Islet of Langerhans (tissue), 1 donor: Measurements from ENCODE around the gene LDAF1.
"Not testable (repeated sequence)": the region's sequence is repeated elsewhere in the genome, so short reads cannot be mapped to it uniquely, and the experiment has no call there.

Experiments used
- FAIRE-seq: peaks from one replicate; lab custom pipeline; 2011; peaks lifted over from hg19 to GRCh38; lab: Jason Lieb, UNC

The LDAF1 gene

GRCh38 chr16:21162661-21163151 is 4.2 kb downstream of the LDAF1 start:
- no peak for FAIRE-seq

GRCh38 chr16:21163576-21163975 is 5.1 kb downstream of the LDAF1 start:
- FAIRE-seq: no peak

GRCh38 chr16:21164521-21165168 is 6.2 kb downstream of the LDAF1 start:
- FAIRE-seq: no peak

GRCh38 chr16:21166561-21166961 is 8.1 kb downstream of the LDAF1 start:
- no peak for FAIRE-seq

- no peak for FAIRE-seq
Observed at GRCh38 chr16:21167360-21167759, 8.9 kb downstream of the LDAF1 start.

GRCh38 chr16:21167929-21168602 is 9.6 kb downstream of the LDAF1 start:
- no peak for FAIRE-seq

GRCh38 chr16:21169249-21169981 is 10.9 kb downstream of the LDAF1 start:
- FAIRE-seq: no peak

GRCh38 chr16:21170116-21170515 is 11.6 kb downstream of the LDAF1 start:
- not testable (repeated sequence) for FAIRE-seq

GRCh38 chr16:21172650-21173049 is 14.2 kb downstream of the LDAF1 start:
- FAIRE-seq: no peak

GRCh38 chr16:21175397-21175796 is 16.9 kb downstream of the LDAF1 start:
- FAIRE-seq: no peak

- no peak for FAIRE-seq
Observed at GRCh38 chr16:21179126-21179982, 20.9 kb downstream of the LDAF1 start.

- no peak for FAIRE-seq
Observed at GRCh38 chr16:21179983-21180365, 21.5 kb downstream of the LDAF1 start.

GRCh38 chr16:21183995-21184394 is 25.5 kb downstream of the LDAF1 start:
- no peak for FAIRE-seq

- FAIRE-seq: no peak
Observed at GRCh38 chr16:21184834-21185233, 26.4 kb downstream of the LDAF1 start.

GRCh38 chr16:21185659-21186325 is 27.3 kb downstream of the LDAF1 start:
- FAIRE-seq: no peak

GRCh38 chr16:21186326-21186691 is 27.8 kb downstream of the LDAF1 start:
- no peak for FAIRE-seq

- FAIRE-seq: no peak
Observed at GRCh38 chr16:21189311-21189710, 30.8 kb downstream of the LDAF1 start.

GRCh38 chr16:21190013-21190412 is 31.5 kb downstream of the LDAF1 start:
- FAIRE-seq: no peak

- no peak for FAIRE-seq
Observed at GRCh38 chr16:21190599-21190998, 32.1 kb downstream of the LDAF1 start.

GRCh38 chr16:21192991-21193390 is 34.5 kb downstream of the LDAF1 start:
- no peak for FAIRE-seq

- FAIRE-seq: no peak
Observed at GRCh38 chr16:21194771-21195301, 36.4 kb downstream of the LDAF1 start.

GRCh38 chr16:21195330-21195729 is 36.9 kb downstream of the LDAF1 start:
- not testable (repeated sequence) for FAIRE-seq
